Glomerular visceral epithelial cell (primary cell): Measurements from ENCODE around the gene AGT.
"Not testable (repeated sequence)": the region's sequence is repeated elsewhere in the genome, so short reads cannot be mapped to it uniquely, and the experiment has no call there.

Experiments used
- DNase-seq: peaks from one replicate; pipeline ENCODE4 v3.0.0-alpha.2; 2016; ENCODE audit errors: extremely low spot score

AGT gene

DNA sequence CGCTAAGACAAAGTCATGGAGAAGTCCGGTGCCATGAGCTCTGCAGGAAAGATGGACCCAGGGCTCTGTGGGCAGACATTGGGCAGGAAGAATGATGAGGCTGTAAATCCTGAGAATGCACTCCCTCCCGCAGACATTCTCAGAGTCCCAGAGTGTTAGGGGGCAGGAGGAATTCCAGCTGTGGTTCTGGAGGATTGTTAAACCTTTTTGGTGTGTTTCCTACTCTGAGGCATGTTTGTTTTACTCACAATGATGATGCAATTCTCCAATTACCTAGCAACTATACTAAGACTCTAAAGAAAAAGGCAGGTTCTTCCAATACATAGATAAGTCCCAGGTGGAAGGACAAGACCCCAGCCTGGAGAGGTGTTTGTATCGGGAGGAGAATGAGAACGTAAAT lies 30.5 kb upstream of the AGT start:
- DNase-seq: no peak

GRCh38 chr1:230743899-230744298 lies 30.0 kb upstream of the AGT start:
- DNase-seq: no peak

DNA sequence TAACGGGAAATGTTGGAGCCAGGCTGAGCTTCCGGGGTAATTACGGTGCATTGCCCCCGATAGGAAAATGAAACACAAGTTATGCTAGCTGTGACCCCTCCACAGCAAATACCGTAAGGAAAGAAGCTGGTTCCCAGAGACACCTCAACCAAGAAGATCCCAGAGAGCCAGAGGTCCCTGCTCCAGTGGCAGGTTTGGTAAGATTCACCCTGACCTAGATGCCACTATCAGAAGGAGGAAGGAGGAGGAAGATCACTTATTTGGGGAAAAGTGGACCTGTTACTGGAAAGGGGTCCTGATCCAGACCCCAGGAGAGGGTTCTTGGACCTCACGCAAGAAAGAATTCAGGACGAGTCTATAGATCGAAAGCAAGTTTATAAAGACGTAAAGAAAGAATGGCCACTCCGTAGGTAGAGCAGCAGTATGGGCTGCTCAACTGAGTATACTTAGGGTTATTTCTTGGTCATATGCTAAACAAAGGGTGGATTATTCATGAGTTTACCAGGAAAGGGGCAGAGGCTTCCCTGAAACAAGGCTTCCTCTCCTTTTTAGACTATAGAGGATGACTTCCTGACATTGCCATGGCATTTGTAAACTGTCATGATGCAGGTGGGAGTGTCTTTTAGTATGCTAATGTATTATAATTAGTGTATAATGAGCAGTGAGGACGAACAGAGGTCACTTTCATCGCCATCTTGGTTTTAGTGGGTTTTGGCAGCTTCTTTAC lies 25.8 kb upstream of the AGT start:
- DNase-seq: no peak

DNA sequence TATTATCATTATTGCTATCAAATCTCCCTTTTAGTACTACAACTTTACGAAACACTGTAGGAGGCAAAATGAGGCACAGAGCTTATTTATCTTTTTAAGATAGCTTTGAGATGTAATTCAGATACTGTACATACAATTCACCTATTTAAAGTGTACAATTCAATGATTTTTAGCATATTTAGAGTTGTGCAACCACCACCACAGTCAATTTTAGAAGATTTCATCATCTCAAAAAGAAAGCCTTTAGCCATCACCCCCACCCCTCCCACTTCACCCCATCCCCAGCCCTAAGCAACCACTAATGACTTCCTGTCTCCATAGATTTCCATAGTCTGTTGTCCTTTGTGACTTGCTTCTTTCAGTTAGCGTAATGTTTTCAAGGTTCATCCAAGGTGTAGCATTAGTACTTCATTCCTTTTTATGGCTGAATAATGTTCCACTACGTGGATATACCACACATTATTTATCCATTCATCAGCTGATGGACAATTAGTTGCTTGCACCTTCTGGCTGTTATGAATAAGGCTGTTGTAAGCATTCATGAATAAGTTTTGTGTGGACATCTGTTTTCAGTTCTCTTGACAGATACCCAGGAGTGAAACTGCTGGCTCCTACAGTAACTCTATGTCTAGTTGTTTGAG lies 23.8 kb upstream of the AGT start:
- no peak for DNase-seq

GRCh38 chr1:230735447-230735846 lies 21.5 kb upstream of the AGT start:
- no peak for DNase-seq

- DNase-seq: no peak
These were observed 17.1 kb upstream of the AGT start for GRCh38 chr1:230730977-230731376.

DNA sequence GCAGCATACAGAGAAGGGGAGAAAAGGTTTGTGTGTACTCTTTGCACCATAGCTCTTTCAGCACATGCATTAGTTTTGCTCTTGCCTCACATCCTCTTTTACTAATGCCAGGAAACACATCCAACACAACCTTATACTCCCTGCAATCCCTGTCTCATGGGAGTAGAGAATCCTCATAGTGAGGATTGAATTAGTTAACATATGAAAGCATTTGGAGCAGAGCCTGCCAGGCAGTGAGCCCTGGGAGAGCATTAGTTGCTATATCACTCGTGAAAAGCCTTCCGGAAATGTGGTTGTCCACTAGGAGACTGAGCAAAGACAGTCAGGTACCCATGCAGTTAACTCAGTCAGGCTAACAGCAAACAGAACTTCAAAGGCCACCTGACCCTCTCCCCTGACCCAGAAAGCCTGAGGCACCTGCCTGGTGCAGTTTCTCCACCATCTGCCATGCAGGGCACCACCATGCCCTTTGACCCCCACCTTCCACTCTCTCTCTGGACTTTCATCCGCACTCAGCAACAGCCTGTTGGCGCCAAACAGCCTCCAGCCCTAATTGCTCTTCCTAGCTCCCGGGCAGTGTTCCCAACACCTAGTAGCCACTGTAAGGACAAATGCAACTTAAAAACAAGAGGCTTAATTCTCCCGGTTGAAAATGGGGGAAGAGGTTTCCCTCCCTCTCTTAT lies 14.9 kb upstream of the AGT start:
- DNase-seq: no peak

DNA sequence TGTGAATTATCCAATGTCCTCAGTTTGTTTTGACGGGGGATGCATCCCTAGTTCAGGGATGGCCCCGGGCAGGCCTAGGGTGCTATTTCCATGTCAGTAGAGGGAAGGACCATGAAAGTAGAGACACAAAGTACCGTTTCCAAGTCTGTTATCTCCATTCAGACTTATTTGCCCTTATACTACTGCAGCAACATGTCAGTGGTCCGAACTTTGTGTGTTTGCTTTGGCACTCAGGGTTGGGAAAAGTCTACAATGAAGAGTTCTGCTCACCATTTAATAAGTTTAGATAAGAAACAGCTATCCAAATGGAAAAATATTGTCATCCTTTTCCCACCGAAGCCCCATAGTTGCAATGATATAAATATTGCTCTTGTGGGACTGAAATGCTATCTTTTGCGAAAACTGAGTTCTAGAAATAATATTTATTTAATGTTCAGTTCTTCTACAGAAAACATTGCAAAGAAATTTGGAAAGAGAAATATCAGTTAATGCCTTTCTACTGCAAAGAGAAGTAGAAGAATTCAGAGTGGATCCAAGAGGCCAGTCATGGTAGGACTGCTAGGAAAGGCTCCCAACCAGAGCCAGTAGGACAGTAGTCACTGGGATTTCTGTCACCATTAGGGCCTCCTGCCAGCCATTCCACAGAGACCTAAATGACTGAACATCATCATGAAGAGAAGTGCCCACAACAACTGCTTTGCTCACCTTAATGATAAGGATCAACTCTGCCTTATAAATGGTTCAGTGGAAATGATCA lies 11.5 kb upstream of the AGT start:
- DNase-seq: no peak

DNA sequence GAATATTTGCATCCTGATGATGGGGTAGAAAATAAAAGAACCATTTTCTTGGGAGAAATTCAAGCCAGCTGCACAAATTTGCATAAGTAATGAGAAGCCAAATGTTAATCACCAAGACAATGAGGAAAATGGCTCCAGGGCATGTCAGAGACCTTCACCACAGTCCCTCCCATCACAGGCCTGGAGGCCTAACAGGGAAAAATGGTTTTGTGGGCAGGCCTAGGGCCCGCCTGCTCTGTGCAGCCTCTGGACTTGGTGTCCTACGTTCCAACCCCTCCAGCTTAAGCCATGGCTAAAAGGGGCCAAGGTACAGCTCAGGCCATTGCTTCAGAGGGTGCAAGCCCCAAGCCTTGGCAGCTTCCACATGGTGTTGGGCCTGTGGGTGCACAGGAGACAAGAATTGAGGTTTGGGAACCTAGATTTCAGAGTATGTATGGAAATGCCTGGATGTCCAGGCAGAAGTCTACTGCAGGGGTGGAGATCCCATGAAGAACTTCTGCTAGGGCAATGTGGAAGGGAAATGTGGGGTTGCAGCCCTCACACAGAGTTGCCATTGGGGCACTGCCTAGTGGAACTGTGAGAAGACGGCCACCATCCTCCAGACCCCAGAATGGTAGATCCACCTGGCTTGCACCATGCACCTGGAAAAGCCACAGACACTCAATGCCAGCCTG lies 8.1 kb upstream of the AGT start:
- DNase-seq: not testable (repeated sequence)

DNA sequence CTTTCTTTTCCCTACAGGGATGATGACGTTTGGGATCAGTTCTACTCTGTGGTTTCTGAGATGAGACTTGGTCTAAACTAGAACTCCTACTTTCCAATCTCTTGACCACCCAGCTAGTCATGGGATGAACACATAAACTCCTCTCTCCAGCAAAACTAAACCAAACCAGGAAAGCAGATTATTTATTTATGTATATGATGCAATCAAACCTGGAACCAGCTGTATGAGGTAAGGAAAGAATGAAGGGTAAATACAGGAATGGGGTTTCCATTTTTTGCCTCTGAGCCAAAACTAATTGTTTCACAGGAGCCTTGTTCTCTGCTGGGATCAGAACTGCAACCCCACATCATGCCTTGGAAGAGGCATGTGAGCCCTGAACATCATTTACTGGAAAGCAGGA lies 3.3 kb upstream of the AGT start:
- no peak for DNase-seq

DNA sequence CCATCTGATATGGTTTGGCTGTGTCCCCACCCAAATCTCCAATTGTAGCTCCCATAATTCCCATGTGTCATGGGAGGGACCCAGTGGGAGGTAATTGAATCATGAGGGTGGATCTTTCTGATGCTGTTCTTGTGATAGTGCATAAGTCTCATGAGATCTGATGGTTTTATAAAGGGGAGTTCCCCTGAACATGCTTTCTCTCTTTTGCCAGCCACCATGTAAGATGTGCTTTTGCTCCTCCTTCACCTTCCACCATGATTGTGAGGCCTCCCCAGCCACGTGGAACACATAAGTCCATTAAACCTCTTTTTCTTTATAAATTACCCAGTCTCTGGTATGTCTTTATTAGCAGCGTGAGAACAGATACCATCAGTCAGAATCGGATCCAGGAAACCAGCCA lies 2.5 kb upstream of the AGT start:
- not testable (repeated sequence) for DNase-seq

GRCh38 chr1:230715510-230715909 lies 1.6 kb upstream of the AGT start:
- DNase-seq: no peak

GRCh38 chr1:230713547-230713914 lies 391 bp downstream of the AGT start:
- DNase-seq: no peak

DNA sequence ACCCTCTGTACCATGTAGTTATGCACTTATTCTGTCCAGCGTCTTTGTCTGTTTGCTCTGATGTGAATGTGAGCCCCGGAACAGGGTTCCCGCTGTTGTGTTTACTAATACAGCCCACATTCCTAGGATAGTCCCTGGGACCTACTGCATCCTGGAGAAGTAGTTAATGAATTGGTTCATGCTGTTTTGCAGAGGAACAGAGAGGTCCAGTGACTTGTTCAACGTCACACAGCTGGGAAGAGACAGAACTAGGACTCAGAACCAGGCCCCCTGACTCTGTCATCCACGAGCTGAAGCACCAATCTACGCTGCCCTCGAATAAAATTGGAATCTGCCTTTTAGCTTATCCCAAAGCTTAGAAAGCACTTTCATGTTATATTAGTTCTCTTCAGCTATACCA lies 784 bp downstream of the AGT start:
- no peak for DNase-seq

DNA sequence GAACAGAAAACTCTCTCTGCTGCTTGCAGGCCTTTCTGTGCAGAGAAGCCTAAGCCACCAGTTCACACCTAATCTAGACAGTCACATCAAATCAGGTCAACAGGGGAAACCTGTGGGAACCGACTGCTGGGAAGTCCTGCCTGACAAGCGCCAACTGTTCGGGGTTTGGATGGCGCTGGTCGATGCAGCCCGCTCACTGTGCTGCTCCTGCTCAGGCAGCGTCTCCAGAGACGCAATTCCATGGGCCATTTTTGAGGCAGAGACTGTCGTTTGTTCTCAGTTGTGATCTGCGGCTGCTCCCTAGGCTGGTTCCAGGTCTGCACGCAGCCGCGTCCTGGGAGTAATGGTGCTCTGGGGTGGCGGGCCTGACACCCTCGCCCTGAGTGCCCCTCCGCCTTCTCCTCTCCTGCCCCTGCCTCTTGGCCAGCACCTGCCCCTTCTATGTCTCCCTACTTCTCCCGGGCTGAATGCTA lies 1.4 kb downstream of the AGT start:
- no peak for DNase-seq

GRCh38 chr1:230711245-230711644 lies 2.7 kb downstream of the AGT start:
- DNase-seq: no peak

- no peak for DNase-seq
These were observed 3.4 kb downstream of the AGT start for GRCh38 chr1:230710543-230710904.

DNA sequence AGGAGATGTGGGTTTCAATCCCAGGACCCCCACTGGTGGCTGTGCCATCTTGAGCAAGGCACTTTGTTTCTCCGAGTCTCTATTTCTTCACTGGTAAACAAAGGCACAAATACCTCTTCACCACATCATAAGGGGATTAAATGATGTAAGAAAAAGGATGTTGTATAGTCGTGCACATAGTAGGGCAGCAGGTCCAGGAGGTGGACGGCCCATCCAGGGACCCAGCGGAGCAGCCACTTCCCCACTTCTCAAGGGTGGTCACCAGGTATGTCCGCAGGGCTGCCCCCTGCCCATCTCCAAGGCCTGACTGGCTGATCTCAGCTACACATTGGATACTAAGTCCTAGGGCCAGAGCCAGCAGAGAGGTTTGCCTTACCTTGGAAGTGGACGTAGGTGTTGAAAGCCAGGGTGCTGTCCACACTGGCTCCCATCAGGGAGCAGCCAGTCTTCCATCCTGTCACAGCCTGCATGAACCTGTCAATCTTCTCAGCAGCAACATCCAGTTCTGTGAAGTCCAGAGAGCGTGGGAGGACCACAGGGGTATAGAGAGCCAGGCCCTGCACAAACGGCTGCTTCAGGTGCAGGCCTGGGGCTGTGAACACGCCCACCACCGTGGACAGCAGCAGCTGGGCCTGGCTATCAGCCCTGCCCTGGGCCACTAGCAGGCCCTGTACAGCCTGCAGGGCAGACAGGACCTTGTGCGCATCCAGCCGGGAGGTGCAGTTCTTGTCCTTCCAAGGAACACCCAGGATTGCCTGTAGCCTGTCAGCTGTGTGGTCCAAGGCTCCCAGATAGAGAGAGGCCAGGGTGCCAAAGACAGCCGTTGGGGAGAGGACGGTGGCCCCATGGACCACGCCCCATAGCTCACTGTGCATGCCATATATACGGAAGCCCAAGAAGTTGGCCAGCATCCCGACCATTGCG lies 4.0 kb downstream of the AGT start:
- no peak for DNase-seq

GRCh38 chr1:230708631-230709580 lies 5.0 kb downstream of the AGT start:
- DNase-seq: peak; percentile 11
